ENCODE measurements around the gene HOXB4.
A peak's percentile ranks its signal among the peaks of the same experiment; 100 is the strongest.

GRCh38 chr17:48615047-48615962, 37.2 kb upstream of the HOXB4 start, which contains the start of gene HOXB8:
- TF ChIP-seq POLR2AphosphoS5 (IDR thresholded peaks at IDR 0.05; ENCODE audit: low read depth, low read length) (peak; percentile 69), CTCF (IDR thresholded peaks at IDR 0.05) (no peak), SIN3A (IDR thresholded peaks at IDR 0.05; ENCODE audit: borderline replicate concordance, insufficient read depth, low read depth, low read length) (peak; percentile 78), REST (IDR thresholded peaks at IDR 0.05; ENCODE audit: insufficient read depth in 1 of 2, low read depth in 2 of 2, low read length in 1 of 2) (no peak)

Data from Panc1 (cell line).